ENCODE measurements around the gene XPC. TPM values are rescaled to one million over a fixed set of nuclear protein-coding genes. Genes with fewer than 3 reads are reported as not detected.

XPC gene
- total RNA-seq, 4 donors from 2014 or later: 14.4 to 47.9 (median 30.0) TPM

DNA sequence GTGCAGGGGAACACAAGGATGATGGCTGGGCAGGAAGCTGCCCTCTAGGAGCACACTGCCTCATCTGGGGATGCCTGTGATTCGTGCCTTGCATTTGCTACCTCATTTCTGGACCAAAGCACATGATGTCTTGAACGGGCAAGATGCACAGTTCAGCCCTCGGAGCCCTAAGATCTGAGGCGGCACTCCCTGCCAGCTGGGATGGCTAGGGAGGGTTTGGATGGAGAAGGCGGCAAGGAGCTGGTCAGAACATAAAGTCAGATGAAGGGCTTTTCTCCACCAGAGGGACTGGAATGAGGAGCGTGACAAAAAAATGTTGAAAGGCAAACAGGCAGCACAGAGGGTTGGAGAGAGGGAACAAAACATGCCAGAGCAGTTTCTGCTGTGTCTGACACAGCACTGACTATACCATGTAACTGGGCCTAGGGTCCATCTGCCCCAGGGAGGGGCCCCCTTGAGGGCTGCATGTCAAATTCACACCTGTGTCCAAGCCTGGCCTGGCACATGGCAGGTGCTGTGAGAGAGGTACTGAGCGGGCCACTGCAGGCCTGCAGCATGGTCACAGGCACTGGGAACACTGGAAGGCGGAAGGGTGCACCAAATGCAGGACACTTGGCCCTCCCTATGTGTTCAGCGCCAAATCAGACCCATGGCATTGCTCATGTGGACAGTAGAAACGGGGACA lies 31.9 kb downstream of the XPC start:
- Histone ChIP-seq H3K4me3 (no peak overlapping the region), H3K4me1 (peaks cover 21 to 60% (median 47%) of the 10 kb centered on the region in 3 donors), H3K27ac (peak overlapping the region in 3 of 4 donors; percentile 77 to 93 (median 88)), H3K36me3 (peaks cover 10 to 78% (median 16%) of the 10 kb centered on the region in 3 donors), H3K27me3 (no peaks in the 10 kb centered on the region), H3K9me3 (no peaks in the 10 kb centered on the region)
- intact Hi-C loops (cut with DNase I): no loop called here
- WGBS, 2 donors: 84 to 89% methylated on average over 6 to 7 of the region's 10 CpGs
- TF ChIP-seq CTCF (IDR thresholded peaks at IDR 0.05) (no peak), POLR2A (IDR thresholded peaks at IDR 0.05) (no peak)
- DNase-seq: no peak

GRCh38 chr3:14145670-14146380 lies 32.6 kb downstream of the XPC start:
- intact Hi-C loops (cut with DNase I): no loop called here
- no peak for DNase-seq
- Histone ChIP-seq H3K4me1 (peaks cover 21 to 67% (median 47%) of the 10 kb centered on the region in 3 donors), H3K9me3 (no peaks in the 10 kb centered on the region), H3K4me3 (no peak overlapping the region), H3K27me3 (no peaks in the 10 kb centered on the region), H3K36me3 (peaks cover 10 to 78% (median 16%) of the 10 kb centered on the region in 3 donors), H3K27ac (peak overlapping the region; percentile 73 to 93 (median 82))
- WGBS, 2 donors: 69 to 82% methylated on average over 4 to 5 of the region's 10 CpGs
- TF ChIP-seq CTCF (IDR thresholded peaks at IDR 0.05) (no peak), POLR2A (IDR thresholded peaks at IDR 0.05) (no peak)

GRCh38 chr3:14145236-14145635 lies 33.2 kb downstream of the XPC start:
- peak overlapping the region in 1 of 4 donors; percentile 19 for H3K4me3 ChIP-seq
- no peaks in the 10 kb centered on the region for H3K9me3 ChIP-seq
- no peak for DNase-seq
- intact Hi-C loops (cut with DNase I): no loop called here
- H3K4me1 ChIP-seq: peaks cover 21 to 73% (median 47%) of the 10 kb centered on the region in 3 donors
- WGBS, 2 donors: 83 to 88% methylated on average over 9 of the region's 9 CpGs
- peaks cover 10 to 78% (median 16%) of the 10 kb centered on the region in 3 donors for H3K36me3 ChIP-seq
- TF ChIP-seq POLR2A (IDR thresholded peaks at IDR 0.05): no peak
- peak overlapping the region; percentile 73 to 93 (median 82) for H3K27ac ChIP-seq
- H3K27me3 ChIP-seq: no peaks in the 10 kb centered on the region

GRCh38 chr3:14144423-14145075 lies 33.9 kb downstream of the XPC start:
- peak; percentile 40 for DNase-seq
- intact Hi-C loops (cut with DNase I): no loop called here

More at GRCh38 chr3:14144423-14145075, 33.9 kb downstream of the XPC start:
- 5 to 7% methylated on average over 5 to 7 of the region's 7 CpGs for WGBS, 2 donors
- Histone ChIP-seq H3K27me3 (no peaks in the 10 kb centered on the region), H3K27ac (peak overlapping the region; percentile 73 to 93 (median 82)), H3K4me3 (peak overlapping the region in 2 of 4 donors; percentile 19 to 52), H3K4me1 (peaks cover 21 to 76% (median 47%) of the 10 kb centered on the region in 3 donors), H3K36me3 (peaks cover 15 to 82% (median 16%) of the 10 kb centered on the region in 3 donors), H3K9me3 (no peaks in the 10 kb centered on the region)
- TF ChIP-seq CTCF (IDR thresholded peaks at IDR 0.05) (no peak), POLR2A (IDR thresholded peaks at IDR 0.05) (no peak)
